OCI-LY3 (cell line): ENCODE measurements around the gene ZC3H14.

Experiments
- H2AFZ ChIP-seq: fragments of 200-600, 300-600 bp; shearing (Covaris generic); 2 replicates; pipeline ENCODE4 v1.6.0; 2014; ENCODE audit warnings: antibody characterized with exemption, low read depth, low read length
- H3K27ac ChIP-seq: fragments of 200-600, 300-600 bp; sonication (generic); 2 replicates; pipeline ENCODE4 v1.5.1; 2014; ENCODE audit warnings: mild to moderate bottlenecking, low read length, moderate library complexity, mixed read lengths
- H3K27me3 ChIP-seq: fragments of 200-600, 300-600 bp; sonication (generic); 2 replicates; pipeline ENCODE4 v1.6.1; 2014; ENCODE audit warnings: low read depth, low read length, mixed read lengths
- H3K36me3 ChIP-seq: fragments of 200-600, 300-600 bp; sonication (generic); replicated peaks from 2 replicates; pipeline ENCODE3; 2014; ENCODE audit warnings: low read depth, low read length, mixed read lengths
- H3K4me1 ChIP-seq: fragments of 300-600, 200-600 bp; sonication (generic); 2 replicates; pipeline ENCODE4 v1.6.1; 2014; ENCODE audit warnings: low read length, mixed read lengths
- H3K4me2 ChIP-seq: fragments of 200-600, 300-600 bp; sonication (generic); 2 replicates; pipeline ENCODE4 v1.6.1; 2014; ENCODE audit warnings: low read length, mixed read lengths
- H3K4me3 ChIP-seq: fragments of 300-600, 200-600 bp; sonication (generic); 2 replicates; pipeline ENCODE4 v1.5.1; 2014; ENCODE audit warnings: antibody characterized with exemption, mild to moderate bottlenecking, low read length, moderate library complexity
- H3K79me2 ChIP-seq: fragments of 300-600, 200-600 bp; shearing (Covaris generic); 2 replicates; pipeline ENCODE4 v1.6.1; 2014; ENCODE audit warnings: mild to moderate bottlenecking, low read length, mixed read lengths
- H3K9ac ChIP-seq: fragments of 300-600, 200-600 bp; shearing (Covaris generic); 2 replicates; pipeline ENCODE4 v1.6.0; 2014; ENCODE audit warnings: mild to moderate bottlenecking, low read length, moderate library complexity
- H3K9me3 ChIP-seq: fragments of 200-600, 300-600 bp; shearing (Covaris generic); 2 replicates; pipeline ENCODE4 v1.6.1; 2014; ENCODE audit warnings: low read length, mixed read lengths; ENCODE audit not compliant: insufficient read depth
- H4K20me1 ChIP-seq: fragments of 200-600, 300-600 bp; sonication (generic); 2 replicates; pipeline ENCODE4 v1.6.1; 2016; ENCODE audit warnings: low read length, mixed read lengths; ENCODE audit not compliant: insufficient read depth
- CTCF ChIP-seq: fragments of 200-600, 300-600 bp; sonication (generic); IDR thresholded peaks from 2 replicates; pipeline ENCODE4 v1.5.1; 2014; ENCODE audit warnings: antibody characterized with exemption, low read length, low read depth
- EZH2phosphoT487 ChIP-seq: fragments of 200-600 bp; shearing (Covaris generic); IDR thresholded peaks from 2 replicates; pipeline ENCODE4 v1.6.1; 2018; ENCODE audit warnings: antibody characterized with exemption, mixed run types, low read depth

ZC3H14 gene

GRCh38 chr14:88553886-88554456 lies 8.9 kb upstream of the ZC3H14 start:
- Histone ChIP-seq H2AFZ (peak overlapping the region; percentile 82), H3K9ac (peak overlapping the region; percentile 66), H3K4me3 (peak overlapping the region; percentile 100), H4K20me1 (no peaks in the 10 kb centered on the region), H3K79me2 (no peaks in the 10 kb centered on the region), H3K4me1 (peaks cover 9% of the 10 kb centered on the region), H3K4me2 (peak overlapping the region; percentile 100), H3K27me3 (peaks cover 40% of the 10 kb centered on the region), H3K27ac (no peak overlapping the region), H3K9me3 (no peaks in the 10 kb centered on the region), H3K36me3 (no peaks in the 10 kb centered on the region)
- no peak for TF ChIP-seq CTCF
- no peak; the same call in 1 of the 2 replicates for TF ChIP-seq EZH2phosphoT487

- Histone ChIP-seq H3K36me3 (no peaks in the 10 kb centered on the region), H2AFZ (peak within 1 kb of the TSS; percentile 82), H3K79me2 (no peaks in the 10 kb centered on the region), H3K27ac (no peak within 1 kb of the TSS), H4K20me1 (no peaks in the 10 kb centered on the region), H3K4me1 (peaks cover 9% of the 10 kb centered on the region), H3K4me3 (peak within 1 kb of the TSS; percentile 100), H3K4me2 (peak within 1 kb of the TSS; percentile 100), H3K9ac (peak within 1 kb of the TSS; percentile 66), H3K27me3 (peaks cover 40% of the 10 kb centered on the region), H3K9me3 (no peaks in the 10 kb centered on the region)
- no peak for TF ChIP-seq CTCF
- no peak for TF ChIP-seq EZH2phosphoT487
These were observed 8.2 kb upstream of the ZC3H14 start, which contains the start of gene PTPN21 for GRCh38 chr14:88554457-88555286. TSS of gene PTPN21 (minus strand) at chr14:88555007. CDS start at chr14:88550417, 4,590 bp downstream.

GRCh38 chr14:88556581-88556980 lies 6.3 kb upstream of the ZC3H14 start:
- H3K4me2 ChIP-seq, result no peak overlapping the region
- no peak for TF ChIP-seq CTCF
- no peak for TF ChIP-seq EZH2phosphoT487
- no peak overlapping the region for H3K9ac ChIP-seq
- peaks cover 9% of the 10 kb centered on the region for H3K4me1 ChIP-seq
- no peak overlapping the region for H2AFZ ChIP-seq
- H3K9me3 ChIP-seq, result no peaks in the 10 kb centered on the region
- peaks cover 40% of the 10 kb centered on the region for H3K27me3 ChIP-seq
- H3K79me2 ChIP-seq, result no peaks in the 10 kb centered on the region
- H3K4me3 ChIP-seq, result no peak overlapping the region
- no peaks in the 10 kb centered on the region for H3K36me3 ChIP-seq
- H4K20me1 ChIP-seq, result no peaks in the 10 kb centered on the region
- no peak overlapping the region for H3K27ac ChIP-seq

GRCh38 chr14:88559852-88560251 lies 3.0 kb upstream of the ZC3H14 start:
- H3K4me2 ChIP-seq, result no peak overlapping the region
- TF ChIP-seq CTCF (peak; percentile 45), EZH2phosphoT487 (no peak)
- no peaks in the 10 kb centered on the region for H3K36me3 ChIP-seq
- H2AFZ ChIP-seq, result no peak overlapping the region
- H3K4me3 ChIP-seq, result no peak overlapping the region
- H3K27me3 ChIP-seq, result peaks cover 22% of the 10 kb centered on the region
- no peak overlapping the region for H3K9ac ChIP-seq
- H3K79me2 ChIP-seq, result peaks cover 20% of the 10 kb centered on the region
- H3K27ac ChIP-seq, result no peak overlapping the region
- no peaks in the 10 kb centered on the region for H4K20me1 ChIP-seq
- peaks cover 17% of the 10 kb centered on the region for H3K4me1 ChIP-seq
- no peaks in the 10 kb centered on the region for H3K9me3 ChIP-seq
